NCI-H1417 (cell line): ENCODE measurements around the gene HSPBAP1.
A peak's percentile ranks its signal among the peaks of the same experiment; 100 is the strongest.

Experiments
- DNase-seq, 3 experiments: peaks; one replicate each; lab custom pipeline; 2025; lab: John Stamatoyannopoulos, UW

The HSPBAP1 gene, protein sequence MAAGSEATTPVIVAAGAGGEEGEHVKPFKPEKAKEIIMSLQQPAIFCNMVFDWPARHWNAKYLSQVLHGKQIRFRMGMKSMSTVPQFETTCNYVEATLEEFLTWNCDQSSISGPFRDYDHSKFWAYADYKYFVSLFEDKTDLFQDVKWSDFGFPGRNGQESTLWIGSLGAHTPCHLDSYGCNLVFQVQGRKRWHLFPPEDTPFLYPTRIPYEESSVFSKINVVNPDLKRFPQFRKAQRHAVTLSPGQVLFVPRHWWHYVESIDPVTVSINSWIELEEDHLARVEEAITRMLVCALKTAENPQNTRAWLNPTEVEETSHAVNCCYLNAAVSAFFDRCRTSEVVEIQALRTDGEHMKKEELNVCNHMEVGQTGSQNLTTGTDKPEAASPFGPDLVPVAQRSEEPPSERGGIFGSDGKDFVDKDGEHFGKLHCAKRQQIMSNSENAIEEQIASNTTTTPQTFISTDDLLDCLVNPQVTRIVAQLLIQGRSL

DNA sequence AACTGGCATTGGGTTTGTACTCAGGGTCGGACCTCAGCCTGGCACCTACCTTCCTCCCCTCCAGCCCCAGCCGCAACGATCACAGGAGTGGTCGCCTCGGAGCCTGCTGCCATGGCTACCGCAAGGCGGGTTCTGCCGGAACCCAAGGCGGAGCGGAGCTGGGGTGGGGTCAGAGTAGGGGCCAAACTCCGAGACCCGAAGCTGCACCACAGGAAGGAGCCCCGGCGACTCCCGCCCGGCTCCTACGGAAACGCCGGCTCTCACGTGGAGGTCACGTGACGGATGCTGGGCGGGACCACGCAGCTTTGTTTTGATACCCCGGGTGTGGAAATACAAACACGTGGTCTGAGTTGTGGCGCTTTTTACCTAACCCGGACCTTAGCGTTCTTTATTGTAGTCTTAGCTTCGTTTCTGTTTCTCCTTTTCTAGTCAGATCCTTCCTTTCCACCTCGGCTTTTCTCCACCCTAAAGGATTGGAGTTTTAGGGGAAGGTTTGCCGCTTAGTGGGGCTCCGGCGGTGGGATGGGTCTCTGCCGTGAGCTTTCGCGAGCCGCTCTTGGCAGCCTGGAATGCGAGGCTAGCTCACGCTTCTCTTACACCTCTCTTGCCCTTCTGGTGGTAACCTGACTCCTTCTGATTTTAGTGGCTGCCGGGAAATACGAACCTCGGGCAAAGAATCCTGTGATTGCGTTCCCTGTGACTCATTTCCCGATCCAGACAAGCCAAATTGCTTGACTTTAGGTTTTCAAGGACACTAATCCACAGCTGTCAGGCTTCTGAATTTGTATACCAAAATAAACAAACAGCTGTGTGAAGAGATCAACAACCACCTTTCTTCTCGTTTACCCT is at the start of gene HSPBAP1:
TSS of gene HSPBAP1 (minus strand) at position 264 of the 849 bp plus-strand sequence. CDS start at position 113, 151 bp downstream.
- DNase-seq, result no peak

DNA sequence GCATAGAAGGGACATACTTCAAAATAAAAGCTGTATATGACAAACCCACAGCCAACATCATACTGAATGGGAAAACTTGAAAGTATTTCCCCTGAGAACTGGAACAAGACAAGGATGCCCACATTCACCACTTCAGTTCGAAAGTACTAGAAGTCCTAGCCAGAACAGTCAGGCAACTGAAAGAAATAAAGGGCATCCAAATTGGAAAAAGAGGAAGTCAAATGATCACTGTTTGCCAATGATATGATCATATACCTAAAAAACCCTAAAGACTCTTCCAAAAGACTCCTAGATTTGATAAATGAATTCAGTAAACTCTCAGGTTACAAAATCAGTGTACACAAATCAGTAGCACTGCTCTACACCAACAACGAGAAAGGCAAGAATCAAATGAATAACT is 42.0 kb upstream of the HSPBAP1 start:
- DNase-seq, result no peak

DNA sequence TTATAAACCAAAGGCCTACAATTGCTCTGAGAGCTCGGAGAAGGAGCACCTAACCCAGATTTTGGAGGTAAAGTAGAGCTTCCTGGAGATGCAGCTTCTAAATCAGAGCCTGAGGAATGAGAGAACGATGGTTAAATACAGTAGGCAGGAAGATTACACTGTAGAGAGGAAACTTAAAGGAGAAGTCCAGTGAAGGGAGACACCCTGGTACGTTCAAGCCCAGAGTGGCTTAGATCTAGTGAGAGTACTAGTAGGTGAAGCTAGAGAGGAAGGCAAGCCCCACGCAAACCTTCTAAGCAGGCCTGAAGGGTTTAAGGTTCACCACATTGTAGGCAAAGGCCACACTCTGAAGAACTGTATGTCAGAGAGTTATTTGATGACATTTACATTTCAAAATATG is 34.6 kb upstream of the HSPBAP1 start:
- no peak for DNase-seq

DNA sequence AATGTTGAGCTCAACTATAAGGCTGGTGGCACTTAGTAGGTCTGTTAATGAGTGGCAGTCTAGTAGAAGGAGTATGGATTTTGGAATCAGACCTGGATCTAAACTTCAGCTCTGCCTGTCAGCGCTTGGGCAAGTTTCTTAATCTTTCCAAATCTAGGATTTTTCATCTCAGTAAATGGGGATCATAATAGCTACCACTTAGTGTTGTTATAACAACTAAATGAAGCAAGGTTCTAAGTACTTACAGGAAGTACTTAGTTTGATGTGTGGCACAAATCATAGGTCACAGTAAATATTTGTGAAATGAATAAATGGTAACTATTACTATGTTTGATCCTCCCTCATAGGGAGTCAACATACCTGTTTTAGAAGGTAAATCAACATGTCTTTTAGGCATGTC is 32.6 kb upstream of the HSPBAP1 start:
- peak in 1 of 3 experiments; percentile 9 for DNase-seq

DNA sequence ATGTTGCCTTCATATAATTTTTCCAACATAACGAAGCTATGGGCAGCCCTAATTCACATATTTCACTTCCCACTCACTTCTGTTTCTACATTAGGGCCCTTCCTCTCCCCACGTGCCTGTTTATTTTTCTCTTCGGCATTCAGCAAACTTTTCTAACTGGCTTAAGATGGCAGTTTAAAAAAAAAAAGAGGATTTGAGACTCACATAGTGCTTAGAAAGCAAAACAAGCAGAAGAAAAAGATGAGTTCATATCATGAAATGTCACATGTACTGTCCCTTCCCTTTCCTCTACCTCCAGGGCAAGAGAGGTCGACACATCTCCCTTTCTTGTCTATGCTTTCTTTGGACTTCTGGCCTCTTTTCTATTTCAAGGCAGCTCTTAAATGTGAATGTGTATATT is 31.8 kb upstream of the HSPBAP1 start:
- no peak for DNase-seq

DNA sequence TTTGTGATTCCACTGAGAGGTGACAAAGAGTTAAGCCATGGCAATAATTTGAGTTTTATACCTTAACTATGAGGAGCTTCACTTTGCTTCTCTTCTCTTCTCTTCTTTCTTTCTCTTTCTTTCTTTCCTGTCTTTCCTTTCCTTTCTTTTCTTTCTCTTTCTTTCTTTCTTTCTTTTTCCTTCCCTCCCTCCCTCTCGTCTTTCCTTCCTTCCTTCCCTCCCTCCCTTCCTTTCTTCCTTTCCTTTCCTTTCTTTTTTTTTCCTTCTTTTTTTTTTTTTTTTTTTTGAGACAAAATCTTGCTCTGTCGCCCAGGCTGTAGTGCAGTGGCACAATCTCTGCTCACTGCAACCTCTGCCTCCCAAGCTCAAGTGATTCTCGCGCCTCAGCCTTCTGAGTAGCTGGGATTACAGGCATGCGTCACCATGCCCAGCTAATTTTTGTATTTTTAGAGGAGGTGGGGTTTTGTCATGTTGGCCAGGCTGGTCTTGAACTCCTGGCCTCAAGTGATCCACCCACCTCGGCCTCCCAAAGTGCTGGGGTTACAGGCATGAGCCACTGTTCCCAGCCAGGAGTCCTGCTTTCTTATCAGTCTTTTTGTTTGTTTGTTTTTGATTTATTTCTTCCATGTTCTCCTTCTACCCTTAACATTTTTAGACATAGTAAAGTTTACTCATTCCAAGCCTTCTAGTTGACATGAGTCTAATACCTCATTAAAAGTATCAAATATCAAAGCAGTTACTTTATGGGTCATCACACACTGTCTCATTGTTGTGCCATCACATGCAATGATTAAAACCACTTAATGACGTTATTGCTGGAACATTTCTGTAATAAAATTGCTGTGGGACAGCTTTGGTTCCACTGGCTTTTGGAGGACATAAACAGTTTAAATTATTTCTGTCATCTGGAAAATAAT is 31.1 kb upstream of the HSPBAP1 start:
- DNase-seq, result no peak

DNA sequence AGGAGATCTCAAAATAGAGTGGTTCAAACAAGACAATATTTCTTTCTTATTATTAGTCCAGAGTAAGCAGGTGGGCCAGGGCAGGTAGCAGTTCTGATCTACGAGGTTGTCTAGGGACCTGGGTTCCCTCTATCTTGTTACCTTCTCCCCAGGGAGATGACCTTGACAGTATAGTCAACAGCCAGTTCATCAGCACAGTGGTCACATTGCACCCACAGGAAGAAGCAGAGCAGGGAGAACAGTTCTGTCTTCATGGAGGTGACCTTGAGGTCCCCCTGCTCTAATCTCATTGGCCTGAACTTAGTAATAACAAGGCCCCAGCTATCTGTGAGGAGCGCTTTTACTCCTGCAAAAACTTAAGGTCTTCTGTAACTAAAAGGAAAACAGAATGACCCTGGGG is 23.0 kb upstream of the HSPBAP1 start:
- no peak for DNase-seq

DNA sequence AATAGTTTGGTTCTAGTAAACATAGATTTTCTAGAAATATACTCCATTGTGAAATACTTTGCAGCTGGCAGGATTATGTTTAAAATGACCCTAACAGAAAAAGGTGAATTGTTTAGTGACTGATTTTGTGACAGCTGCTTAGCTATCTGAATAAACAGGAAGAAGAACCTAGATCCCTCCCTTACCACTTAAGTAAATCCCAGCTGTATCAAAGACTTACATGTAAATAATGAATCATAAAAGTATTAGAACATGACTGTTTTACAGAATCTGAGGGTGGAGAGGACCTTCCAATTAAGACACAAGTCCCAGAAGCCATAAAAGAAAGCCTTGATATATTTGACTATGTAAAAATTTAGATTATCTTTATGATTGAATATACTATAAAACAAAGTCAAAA is 17.1 kb upstream of the HSPBAP1 start:
- DNase-seq, result no peak

DNA sequence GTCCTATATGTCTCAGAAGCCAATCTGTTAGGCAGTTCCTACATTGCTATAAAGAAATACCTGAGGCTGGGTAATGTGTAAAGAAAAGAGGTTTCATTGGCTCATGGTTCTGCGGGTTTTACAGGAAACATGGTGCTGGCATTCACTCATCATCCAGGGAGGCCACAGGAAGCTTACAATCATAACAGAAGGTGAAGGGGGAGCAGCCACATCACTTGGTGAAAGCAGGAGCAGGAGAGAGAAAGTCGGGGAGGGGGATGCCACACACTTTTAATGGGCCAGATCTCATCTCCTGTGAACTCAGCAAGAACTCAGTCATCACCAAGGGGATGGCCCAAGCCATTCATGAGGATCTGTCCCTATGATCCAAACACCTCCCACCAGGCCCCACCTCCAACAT is 10.3 kb upstream of the HSPBAP1 start:
- DNase-seq, result no peak

DNA sequence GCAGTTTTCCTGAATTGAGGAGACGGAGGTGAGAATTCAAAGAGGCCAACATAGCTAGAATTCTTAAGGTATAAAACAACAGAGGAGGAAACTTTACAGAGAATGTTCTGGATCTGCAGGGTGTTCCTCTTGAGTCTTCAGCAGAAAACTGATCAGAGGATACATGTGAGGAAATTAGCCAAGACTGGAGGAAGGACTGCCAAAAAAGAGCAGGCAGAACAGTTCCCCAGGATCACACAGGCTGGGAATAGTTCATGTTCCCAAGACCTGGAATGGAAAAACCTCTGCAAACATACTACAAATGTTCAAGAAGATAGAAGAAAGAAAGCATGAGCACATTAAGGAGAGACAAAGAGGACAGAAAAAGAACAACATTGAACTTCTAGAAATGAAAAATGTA is 8.7 kb upstream of the HSPBAP1 start:
- no peak for DNase-seq

DNA sequence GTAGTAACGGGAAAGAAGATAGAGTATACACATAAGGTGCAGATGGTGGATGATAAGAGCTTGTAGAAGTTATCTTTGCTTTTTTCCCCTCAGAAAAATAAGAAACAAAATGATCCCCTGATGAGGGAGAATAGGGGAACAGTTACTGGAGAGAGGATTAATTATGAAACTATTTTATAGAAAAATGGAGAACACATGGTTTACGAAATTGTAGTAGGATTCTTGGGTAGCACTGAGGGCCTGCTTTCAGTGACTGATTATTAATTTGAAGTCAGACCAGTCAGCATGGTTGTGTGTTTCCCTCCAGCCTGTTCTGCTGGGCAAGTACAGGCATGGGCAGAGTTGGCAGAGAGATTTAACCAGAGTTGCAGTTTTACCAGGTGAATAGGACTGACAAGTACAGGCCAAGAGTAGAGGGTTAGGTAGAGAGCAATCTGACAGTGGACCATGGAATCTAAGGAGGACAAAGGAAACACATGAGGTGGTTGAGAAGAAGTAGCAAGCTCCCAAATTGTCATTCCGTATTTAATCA is 7.1 kb upstream of the HSPBAP1 start:
- no peak for DNase-seq

DNA sequence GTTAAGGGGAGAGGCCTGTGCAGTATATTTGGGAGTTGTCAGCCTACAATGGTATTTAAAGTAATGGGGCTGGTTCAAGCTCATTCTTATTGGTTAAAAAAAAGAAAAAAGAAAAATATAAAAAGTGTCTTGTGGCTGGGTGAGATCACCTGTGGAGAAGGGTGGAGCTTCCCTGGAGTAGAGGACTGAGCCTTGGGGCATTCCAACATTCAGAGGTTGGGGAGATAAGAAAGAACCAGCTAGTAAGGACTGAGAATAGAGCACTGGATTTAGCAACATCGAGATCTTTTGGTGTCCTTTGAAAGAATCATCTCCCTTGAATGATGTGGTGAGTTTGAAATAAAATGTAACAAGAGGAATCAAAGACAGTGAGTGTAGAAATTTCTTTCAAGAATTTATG is 6.4 kb upstream of the HSPBAP1 start:
- DNase-seq, result no peak

DNA sequence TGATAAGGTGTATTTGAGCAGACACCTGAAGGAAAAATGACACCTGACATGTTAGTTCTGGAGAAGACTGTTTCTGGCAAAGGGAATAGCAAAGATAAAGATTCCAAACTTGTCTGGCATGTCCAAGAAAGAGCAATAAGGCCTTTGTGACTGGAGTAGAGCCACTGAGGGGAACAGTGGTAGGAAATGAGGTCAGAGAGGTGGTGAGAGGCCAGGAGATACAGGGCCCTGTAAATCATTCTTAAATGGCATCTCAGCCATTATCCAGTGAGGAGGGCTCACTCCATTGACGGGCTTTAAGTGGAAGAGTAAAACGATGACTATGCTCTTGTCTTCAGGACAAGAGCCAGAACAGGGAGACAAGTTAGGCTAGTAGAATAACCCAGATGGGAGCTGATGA is 5.7 kb upstream of the HSPBAP1 start:
- no peak for DNase-seq

DNA sequence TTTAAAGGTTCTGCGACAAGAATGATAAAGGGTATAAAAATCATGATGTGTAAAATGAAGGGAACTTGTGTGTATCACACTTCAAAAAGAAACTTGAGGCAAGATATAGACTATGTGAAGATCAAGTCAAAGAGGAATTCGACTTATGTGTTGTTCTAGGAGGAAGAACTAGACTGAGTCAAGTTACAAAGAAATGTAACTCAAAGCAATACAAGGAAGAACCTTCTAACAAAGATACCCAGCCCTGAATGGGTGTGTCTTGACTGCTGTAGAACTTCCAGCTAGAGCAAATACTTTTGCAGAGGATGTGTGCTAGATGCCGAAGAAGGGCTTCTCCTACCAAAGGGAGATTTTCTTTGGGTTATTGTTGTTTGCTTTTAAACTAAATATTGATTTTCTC is 3.7 kb upstream of the HSPBAP1 start:
- no peak for DNase-seq

DNA sequence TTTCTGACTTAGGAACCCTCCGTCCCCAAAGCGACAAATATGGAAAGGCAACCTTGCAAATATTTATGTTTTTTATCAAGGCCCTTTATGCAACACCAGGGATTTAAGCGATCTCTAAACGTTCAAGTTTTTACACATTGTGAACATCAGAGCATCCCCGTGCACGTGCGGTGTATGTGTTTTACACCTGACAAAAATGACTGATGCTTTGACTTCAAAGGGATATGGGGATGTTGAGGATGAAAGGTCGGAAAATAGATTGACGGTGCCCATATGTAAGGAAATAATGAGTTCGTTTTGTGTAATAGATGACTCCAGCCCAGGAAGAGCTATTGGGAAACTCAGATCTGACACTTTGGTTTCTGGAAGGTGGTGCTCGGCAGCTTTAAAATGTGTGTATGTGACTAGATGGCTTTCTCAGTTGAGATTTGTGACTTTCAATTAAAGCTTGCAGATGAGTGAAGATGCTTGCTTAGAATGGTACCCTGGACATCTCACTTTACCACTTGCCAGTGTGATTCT is 2.1 kb upstream of the HSPBAP1 start:
- DNase-seq, result no peak

DNA sequence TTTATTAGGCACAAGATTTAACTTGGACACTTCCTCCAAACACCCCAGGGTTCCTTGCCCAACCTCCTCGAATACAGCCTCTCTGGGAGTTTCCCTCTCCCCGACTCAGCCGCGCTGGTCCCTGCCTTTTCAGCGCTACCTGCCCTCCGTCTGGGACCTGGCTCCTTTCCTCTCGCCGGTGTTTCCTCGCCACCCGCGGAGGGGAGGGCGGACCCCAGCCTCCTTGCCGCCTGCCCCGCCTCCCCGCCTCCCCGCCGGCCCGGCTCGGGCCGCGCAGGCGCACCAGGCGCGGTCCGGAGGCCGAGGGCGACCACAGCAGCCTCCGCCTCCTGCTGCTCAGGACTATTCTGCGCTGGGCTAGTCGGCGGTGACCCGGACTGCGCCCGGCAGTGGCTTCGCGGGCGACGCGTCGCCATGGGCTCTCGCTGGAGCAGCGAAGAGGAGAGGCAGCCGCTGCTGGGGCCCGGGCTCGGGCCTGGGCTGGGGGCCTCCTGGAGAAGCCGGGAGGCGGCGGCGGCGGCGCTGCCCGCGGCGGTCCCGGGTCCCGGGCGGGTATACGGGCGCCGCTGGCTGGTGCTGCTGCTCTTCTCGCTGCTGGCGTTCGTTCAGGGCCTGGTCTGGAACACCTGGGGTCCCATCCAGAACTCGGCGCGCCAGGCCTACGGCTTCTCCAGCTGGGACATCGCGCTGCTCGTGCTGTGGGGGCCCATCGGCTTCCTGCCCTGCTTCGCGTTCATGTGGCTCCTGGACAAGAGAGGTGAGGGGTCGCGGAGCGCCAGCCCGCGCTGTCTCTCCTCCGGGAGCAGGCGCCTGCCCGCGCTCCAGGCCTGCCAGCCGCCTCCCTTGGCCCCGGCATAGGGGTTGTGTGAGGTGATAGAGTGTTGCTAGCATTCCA is 1.4 kb upstream of the HSPBAP1 start, which contains the start of gene SLC49A4:
TSS of gene SLC49A4 (plus strand) at position 291 of the 895 bp plus-strand sequence. CDS start at position 415, 124 bp downstream.
- DNase-seq, result no peak

DNA sequence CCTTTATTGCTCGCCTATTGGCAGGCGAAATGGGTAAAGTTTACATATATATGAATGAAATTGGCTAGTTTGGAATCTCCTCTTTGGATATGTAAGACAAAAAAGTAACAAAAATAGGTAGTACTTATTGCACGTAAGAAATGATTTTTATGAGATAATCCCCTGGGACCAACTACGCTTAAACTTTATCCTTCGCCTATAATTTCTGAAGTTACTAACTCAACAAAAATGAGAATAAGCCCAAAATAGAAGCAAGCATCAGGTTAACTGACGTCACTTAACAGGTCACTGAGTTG is 800 bp upstream of the HSPBAP1 start:
- DNase-seq, result no peak

DNA sequence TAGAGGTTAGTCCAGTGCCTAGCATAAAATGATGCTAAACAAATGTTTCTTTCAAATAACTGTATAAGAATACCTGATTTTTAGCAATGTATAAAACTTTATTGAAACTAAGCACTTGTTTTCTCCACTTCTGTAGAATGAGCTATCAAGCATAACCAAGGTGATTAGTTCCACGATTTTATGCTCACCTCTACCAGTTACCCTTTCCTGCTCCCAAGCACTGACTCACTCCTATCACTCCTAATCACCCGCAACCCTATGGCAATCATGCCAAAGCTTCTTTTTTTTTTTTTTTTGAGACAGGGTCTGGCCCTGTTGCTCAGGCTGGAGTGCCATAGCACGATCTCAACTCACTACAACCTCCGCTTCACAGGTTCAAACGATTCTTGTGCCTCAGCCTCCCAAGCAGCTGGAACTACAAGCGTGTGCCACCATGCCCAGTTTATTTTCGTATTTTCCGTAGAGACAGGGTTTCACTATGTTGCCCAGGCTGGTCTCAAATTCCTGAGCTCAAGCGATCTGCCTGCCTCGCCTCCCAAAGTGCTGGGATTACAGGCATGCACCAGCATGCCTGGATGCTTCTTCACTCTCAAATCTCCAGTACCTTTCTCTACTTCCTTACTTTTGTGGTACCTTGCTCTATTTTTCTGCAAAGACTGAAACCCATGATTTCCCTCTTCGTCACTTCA is 3.9 kb downstream of the HSPBAP1 start:
- no peak for DNase-seq

DNA sequence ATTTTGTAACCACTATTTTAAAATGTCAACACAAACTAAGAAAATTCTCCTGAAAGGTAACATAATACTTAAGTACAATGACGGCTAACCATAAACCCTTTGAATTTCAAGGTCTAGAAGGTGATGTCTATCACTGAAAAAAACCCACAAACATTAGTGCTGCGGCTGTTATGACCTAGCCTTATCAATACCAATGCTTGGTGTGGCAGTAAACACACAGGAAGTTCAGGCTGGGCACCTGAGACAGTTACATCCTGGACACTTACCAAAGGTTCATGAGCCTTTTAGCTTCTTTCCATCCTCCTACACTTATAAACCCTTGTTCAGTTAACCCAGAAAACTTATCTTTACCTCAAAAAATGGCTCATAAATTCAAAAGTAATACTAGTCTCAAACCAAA is 5.8 kb downstream of the HSPBAP1 start:
- no peak for DNase-seq

DNA sequence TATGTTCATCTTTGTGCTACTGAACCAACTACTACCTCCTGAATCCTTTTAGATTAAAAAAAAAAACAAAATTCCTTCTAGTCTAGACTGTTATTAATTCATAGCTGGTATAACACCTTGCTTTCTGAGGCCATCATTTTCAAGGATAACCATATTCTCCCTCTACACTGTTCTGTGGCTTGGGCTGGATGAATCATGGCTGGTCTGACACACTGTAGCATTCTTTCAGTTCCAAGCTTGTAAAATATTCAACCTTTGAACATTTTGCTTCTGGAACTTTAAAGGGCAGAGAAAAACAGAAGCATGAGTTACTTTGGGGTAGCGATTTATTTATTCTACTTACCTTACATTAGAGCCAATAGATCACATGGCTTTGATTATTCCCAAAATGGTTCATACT is 7.6 kb downstream of the HSPBAP1 start:
- DNase-seq, result no peak
